Astrocyte of the spinal cord (primary cell): ENCODE measurements around the gene BIRC2.
"Not testable (repeated sequence)": the region's sequence is repeated elsewhere in the genome, so short reads cannot be mapped to it uniquely, and the experiment has no call there.

Source experiments
- DNase-seq: peaks from one replicate; pipeline ENCODE4 v3.0.0; 2011; ENCODE audit warnings: low read depth, low spot score
- H3K4me3 ChIP-seq: 2 replicates; pipeline ENCODE4 v1.5.1; 2011; ENCODE audit warnings: low read depth, mild to moderate bottlenecking, low read length, moderate library complexity
- CTCF ChIP-seq: IDR thresholded peaks from 2 replicates; pipeline ENCODE4 v1.5.1; 2012; ENCODE audit warnings: low read depth, mild to moderate bottlenecking, low read length, inconsistent platforms
- in situ Hi-C: cut with HindIII; loops from 2 replicates; pipeline ENCODE4 v1.10.0; 2017; ENCODE audit warnings: low sequenced_read_pairs

The BIRC2 gene

GRCh38 chr11:102367364-102367763, 20.4 kb downstream of the BIRC2 start:
- no peak for TF ChIP-seq CTCF
- in situ Hi-C loops, result no loop called here
- peak; percentile 16 for DNase-seq

GRCh38 chr11:102368472-102368871, 21.5 kb downstream of the BIRC2 start:
- no peak overlapping the region for H3K4me3 ChIP-seq
- TF ChIP-seq CTCF, result no peak
- in situ Hi-C loops, result no loop called here
- no peak for DNase-seq

More at GRCh38 chr11:102367364-102367763, 20.4 kb downstream of the BIRC2 start:
- no peak overlapping the region for H3K4me3 ChIP-seq

- DNase-seq, in situ Hi-C loops, H3K4me3 ChIP-seq: not testable (repeated sequence)
These were observed 27.8 kb downstream of the BIRC2 start for GRCh38 chr11:102374633-102375424.

GRCh38 chr11:102375720-102376399, 28.8 kb downstream of the BIRC2 start:
- DNase-seq, result no peak
- in situ Hi-C loops, result no loop called here
- H3K4me3 ChIP-seq, result no peak overlapping the region
- TF ChIP-seq CTCF, result no peak

- in situ Hi-C loops, result no loop called here
- DNase-seq, result no peak
- no peak overlapping the region for H3K4me3 ChIP-seq
- no peak for TF ChIP-seq CTCF
These were observed 30.9 kb downstream of the BIRC2 start for GRCh38 chr11:102377891-102378290.

GRCh38 chr11:102378818-102379217, 31.8 kb downstream of the BIRC2 start:
- no peak for TF ChIP-seq CTCF
- in situ Hi-C loops, result no loop called here
- H3K4me3 ChIP-seq, result no peak overlapping the region
- no peak for DNase-seq

GRCh38 chr11:102382384-102382783, 35.4 kb downstream of the BIRC2 start:
- no peak for TF ChIP-seq CTCF
- in situ Hi-C loops, result no loop called here
- no peak for DNase-seq
- no peak overlapping the region for H3K4me3 ChIP-seq
